ENCODE results near the gene OTUB2.
"Not testable (repeated sequence)": the region's sequence is repeated elsewhere in the genome, so short reads cannot be mapped to it uniquely, and the experiment has no call there.

Gene OTUB2

DNA sequence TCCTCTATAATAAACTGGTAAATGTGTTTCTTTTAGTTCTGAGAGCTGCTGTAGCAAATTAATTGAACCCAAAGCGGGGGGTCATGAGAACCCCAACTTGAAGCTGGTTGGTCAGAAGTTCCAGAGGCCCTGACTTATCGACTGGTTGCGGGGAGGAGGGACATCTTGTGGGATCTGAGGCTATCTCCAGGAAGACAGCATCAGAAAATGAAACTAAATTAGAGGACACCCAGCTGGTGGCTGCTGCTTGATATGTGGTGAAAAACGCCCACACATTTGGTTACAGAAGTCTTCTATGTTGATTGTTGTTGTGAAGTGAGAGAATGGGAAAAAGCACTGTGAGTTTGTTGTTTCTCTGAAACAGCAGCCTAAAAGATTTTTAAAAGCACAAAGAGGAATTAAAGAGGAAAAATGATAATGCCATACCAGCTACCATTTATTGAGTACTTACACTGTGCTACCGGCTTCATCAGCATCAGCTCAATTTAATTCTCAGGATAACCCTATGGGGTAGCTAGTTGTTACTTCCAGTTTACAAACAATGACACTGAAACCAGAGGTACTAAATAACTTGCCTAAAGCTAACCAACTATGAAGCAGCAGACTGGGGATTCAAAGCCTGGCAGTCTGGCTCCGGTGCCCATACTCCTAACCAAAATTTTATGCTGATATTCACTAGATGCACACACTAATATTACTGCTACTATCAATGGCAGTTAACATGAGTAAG is 30.6 kb downstream of the OTUB2 start:
- DNase-seq (ENCODE audit: low read depth in 3 of 3) = no peak

DNA sequence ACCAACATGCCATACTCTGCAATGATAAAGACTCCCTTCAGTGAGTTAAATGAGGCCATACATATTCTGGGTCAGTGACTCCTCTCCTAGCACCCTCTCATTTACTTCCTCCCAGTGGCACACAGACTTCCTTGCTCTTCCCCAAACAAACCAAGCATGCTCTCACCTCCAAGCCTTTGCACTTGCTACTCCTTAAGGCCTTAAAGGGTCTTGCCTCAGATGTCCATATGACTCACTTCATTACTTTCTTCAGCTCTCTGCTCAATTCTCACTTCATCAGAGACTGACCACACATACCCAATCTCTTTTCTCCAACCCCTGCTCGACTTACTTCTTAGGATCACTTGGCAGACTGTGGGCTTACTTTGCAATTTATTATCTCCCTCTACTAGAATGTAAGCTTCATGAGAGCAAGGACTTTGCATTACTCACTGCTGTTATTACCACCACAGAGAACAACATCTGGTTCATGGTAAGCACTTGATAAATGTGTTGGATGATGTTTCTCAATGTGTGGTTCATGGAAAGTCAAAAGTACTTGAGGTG is 32.1 kb downstream of the OTUB2 start:
- DNase-seq (ENCODE audit: low read depth in 3 of 3) = no peak

DNA sequence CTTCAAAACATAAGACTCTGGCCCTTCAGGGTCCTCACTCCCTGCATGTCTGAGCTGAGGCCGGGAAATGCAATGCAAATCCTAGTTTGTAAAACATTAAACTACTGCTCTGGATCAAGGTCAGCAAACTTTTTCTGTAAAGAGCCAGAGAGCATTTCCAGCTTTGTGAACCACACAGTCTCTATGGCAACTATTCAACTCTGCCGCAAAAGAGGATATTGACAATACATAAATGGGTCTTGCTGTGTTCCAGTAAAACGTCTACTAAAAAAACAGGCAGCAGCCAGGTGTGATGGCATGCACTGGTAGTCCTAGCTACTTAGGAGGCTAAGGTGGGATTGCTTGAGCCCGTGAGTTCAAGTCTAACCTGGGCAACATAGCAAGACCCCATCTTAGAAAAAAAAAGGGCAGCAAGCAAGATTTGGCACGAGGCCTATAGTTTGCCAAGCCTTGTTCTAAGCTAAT is 32.6 kb downstream of the OTUB2 start:
- DNase-seq (ENCODE audit: low read depth in 3 of 3) = no peak

DNA sequence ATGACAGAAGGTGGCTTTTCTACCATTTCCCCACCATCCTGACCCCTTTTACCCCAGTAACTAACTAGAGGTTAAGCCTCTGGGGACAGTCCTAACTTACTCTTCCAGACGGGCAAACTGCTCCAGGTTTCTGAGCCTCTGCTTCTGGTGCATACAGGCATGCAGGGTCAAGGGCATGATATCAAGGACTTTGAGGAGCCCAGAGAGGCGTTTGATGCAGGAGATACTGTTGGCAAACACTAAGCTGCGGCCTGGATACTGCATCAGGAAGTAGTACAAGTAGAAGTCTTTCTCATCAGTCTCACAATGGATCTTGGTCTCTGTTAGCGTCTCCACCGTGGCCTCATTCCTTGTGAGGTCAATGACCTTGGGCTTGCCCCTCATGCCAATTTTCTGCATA is 33.9 kb downstream of the OTUB2 start:
- DNase-seq (ENCODE audit: low read depth in 3 of 3) = no peak

DNA sequence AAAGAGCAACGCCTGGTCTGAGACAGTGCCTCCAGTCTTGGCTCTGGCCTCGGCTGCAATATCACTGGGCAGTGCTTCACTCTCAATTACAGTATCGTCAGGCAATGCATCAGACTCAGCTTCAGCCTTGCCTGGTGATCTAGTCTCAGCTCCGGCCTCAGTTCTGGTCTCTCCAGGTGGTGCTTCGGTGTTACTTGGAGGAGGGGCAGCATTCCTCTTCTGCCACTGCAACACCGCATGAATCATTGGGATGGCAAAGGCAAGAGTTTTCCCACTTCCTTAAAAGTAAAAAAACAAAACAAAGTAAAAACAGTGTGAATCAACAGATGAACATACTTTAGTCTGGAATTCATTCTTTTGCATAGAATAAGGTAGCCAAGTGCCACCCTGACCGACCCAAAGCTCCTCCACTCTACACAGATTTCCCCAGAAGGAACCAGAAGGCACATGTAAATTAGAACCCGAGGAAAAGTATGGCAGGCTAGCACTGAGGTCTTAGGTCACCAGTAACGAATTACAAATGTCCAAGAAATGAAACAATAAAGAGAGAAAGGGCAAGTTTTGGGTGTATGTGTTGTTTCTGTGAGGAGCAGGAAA is 36.3 kb downstream of the OTUB2 start:
- DNase-seq (ENCODE audit: low read depth in 3 of 3) = no peak

DNA sequence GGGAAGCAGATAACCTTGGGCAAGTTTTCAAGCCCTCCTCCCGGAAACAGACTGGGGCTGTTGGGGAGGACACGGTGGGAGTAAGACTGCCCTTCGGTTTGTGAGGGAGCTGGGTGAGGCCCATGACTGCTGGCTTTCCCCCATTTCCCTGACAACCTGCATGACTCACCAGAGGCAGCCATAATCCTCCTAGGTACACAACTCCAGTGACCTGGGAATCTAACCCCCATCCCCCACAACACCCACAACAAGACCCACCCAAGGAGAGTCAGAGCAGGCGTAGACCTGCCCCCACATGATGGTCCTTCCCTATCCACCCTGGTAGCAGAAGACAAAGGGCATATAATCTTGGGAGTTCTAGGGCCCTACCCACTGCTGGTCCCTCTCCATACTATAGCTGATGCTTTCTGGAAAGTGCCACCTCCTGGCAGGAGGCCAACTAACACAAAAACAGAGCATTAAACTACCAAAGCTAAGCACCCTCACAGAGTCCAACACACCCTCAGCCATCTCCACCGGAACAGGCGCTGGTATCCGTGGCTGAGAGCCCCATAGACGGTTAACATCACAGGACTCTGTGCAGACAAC is 40.0 kb downstream of the OTUB2 start:
- no peak for DNase-seq (ENCODE audit: low read depth in 3 of 3)

DNA sequence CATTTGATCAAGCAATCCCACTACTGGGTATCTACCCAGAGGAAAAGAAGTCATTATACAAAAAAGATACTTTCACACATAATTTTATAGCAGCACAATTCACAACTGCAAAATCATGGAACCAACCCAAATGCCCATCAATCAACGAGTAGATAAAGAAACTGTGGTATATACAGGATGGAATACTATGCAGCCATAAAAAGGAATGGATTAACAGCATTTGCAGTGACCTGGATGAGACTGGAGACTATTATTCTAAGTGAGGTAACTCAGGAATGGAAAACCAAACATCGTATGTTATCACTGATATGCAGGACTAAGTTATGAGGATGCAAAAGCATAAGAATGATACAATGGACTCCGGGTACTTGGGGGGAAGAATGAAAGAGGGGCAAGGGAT is 45.9 kb downstream of the OTUB2 start:
- DNase-seq (ENCODE audit: low read depth in 3 of 3) = not testable (repeated sequence)

DNA sequence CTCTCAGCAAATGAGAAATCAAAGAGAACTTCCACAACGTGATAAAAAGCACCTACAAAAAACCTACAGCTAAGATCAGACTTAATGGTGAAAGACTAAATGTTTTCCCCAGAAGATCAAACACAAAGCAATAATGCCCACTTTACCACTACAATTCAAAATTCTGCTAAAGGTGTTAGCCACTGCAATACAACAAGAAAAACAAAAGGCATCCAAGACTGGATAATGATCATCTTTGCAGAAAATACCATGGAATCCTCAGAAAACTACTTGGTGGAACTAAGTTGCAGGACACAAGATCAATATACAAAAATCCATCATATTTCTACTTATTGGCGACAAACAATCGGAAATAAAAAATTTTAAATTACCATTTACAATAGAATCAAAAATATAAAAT is 48.4 kb downstream of the OTUB2 start:
- DNase-seq (ENCODE audit: low read depth in 3 of 3) = no peak

DNA sequence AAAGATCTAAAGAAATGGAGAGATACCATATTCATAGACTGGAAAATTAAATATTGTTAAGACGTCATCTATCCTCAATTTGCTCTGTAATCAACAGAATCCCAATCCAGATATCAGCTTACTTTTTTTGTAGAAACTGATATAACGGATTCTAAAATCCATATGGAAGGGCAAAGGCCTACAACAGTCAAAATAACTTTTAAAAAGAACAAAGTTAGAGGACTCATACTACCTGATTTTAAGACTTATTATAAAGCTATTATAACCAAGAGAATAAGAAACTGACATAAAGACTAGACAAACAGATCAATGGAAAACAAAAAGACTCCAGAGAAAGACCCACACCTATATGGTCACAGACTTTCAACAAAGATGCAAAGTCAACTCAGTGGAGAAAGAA is 48.9 kb downstream of the OTUB2 start:
- no peak for DNase-seq (ENCODE audit: low read depth in 3 of 3)

DNA sequence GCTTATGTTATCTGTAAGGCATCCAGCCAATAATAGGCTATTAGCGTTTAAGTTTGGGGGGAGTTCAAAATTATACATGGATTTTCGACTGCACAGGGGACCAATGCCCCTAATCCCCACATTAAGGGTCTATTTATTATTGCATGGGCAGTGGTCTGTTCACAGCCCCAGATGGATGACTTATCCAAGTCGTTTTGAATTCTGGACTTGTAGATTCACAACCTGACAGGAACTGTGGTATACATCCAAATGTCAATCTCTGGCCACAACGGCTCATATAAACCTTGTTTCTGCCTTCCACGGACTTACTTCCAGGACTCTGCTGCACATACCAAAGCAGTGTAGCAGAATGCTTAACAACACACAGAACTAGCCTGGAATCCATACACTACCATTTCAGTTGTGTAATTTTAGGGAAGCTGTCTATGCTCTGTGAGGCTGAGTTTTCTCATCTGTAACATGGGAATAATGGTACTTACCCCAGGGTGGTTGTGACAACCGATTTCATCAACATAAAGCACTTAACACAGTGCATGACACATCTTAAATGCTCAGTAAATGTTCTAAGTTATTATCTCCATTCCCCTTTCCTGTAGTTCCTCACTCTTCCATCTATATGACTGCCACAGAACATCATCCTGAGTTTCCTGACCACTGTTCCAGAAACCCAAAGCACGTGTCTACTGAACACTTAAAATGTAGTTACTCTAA is 51.1 kb downstream of the OTUB2 start:
- no peak for DNase-seq (ENCODE audit: low read depth in 3 of 3)

DNA sequence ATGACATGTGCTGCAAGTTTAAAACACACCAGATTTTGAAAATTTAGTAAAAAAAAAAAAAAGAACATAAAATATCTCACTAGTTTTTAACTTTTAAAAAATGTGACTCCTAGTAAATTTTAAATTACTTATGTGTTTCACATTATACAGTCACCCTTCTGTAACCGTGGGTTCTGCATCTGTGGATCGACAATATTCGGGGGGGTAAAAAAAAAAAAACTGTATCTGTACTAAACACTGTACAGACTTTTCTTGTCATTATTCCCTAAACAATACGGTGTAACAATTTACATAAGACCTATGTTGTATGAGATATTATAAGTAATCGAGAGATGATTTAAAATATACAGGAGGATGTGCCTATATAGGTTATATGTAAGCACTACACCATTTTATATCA is 51.7 kb downstream of the OTUB2 start:
- no peak for DNase-seq (ENCODE audit: low read depth in 3 of 3)

DNA sequence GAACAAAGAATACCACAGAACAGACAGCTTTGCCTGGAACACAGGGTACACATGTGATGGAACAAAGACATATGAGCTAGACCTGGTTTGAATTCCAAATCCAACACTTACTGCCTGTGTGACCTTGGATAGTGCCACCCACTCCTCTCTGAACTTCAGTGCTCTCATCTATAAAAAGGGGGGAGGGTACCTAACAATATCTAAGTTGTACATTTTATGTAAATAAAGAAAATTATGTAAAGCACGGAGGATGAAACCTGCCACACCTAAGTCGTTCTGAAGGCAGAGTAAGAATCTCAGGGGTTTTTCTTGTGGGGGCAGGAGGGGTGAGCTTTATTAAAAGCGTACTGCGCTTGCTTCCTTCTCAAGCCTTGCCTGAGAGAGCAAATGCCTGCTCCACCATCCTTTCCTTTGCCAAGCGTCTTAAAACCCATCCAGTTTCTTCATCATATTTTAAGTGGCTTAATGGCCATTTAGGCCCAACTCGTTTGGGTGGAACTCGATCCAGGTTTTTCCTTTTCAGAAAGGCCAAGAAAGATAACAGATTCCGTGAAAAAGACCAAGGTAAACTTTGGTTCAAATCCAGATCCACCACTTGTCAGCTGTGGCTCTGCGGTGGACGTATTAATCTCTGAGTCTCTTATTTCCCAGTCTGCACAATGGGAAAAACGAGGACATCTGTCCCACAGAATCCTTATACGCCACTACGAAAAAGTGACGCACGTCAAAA is 53.9 kb downstream of the OTUB2 start:
- peak in 1 of 3 experiments; percentile 15 for DNase-seq (ENCODE audit: low read depth in 3 of 3)

DNA sequence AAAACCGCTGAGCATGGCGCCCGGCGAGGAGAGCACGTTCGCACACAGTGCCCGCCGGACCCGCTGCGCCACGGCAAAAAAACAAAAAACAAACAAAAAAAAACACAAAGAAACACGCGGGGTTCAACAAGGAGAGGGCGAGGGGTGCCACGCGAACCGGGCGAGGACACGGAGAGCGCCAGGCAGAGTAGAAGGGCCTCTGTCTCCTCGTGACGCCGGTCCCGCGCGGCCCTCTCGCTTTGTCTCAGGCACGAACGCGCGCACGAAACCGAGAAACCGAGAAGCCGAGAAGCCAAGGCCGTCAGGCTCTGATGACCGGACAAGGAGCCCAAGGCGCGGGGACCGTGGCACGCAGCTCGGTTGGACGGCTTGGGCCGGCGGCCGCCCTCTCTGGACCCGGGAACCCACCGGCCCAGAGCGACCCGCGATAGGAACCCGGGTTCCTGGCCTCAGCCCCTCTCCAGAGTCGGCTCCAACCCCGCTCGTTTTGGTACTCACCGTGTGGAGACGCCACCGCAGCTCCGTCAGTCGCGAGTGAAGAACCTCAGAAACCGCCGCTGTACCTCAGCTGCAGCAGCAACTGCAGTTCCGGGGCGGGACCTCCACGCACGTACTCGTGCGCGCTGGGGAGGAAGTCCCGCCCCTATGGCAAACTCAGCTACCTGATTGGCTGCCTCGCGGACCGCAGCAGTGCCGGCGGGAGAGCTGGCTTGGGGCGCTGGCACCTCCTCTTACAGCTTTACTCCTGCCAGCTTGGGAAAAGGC is 54.7 kb downstream of the OTUB2 start, which contains the start of the genes DDX24 and IFI27L1:
Gene DDX24, minus strand, starts transcription at position 582 of the 765 bp plus-strand sequence. CDS start 1,460 bp downstream, outside the sequence.
Gene IFI27L1, plus strand, starts transcription at position 690 of the 765 bp plus-strand sequence. CDS start 15,628 bp downstream, outside the sequence.
- DNase-seq (ENCODE audit: low read depth in 3 of 3) = peak; percentile 91 to 93 (median 92)

DNA sequence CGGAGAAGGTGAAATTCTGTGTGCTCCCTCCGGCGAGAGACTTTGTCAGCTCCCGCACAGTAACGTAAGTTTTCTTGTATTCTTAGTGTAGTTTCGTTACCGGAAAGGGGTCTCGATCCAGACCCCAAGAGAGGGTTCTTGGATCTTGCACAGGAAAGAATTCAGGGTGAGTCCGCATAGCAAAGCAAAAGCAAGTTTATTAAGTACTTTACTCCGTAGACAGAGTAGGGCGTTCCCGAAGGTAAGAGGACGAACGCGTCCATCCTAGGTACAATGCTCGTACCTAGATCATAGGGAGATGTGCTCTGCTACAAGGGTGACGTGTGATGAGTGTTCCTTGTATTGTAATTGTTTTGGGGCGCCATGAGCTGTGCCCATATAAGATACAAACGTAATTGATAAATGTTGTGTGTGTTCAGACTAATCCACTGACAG is 55.3 kb downstream of the OTUB2 start:
- DNase-seq (ENCODE audit: low read depth in 3 of 3) = no peak

DNA sequence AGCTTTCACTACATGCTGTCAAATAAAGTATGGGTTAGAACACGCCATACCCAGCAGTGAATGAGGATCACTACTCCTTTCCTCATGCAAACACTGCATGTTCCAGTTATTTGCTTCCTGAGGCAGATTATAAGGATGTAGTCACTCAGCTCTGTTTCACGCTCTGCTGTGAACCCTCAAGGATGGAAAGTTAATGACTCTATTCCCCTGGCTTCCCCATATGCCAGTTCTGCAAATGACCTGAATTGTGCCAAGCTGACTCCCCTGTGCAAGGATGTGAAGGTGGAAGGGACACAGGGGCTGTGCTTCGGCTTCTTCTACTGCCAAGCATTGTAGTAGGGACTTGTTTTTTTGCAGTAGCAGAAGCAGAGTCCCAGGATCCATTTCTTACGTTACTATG is 61.8 kb downstream of the OTUB2 start:
- DNase-seq (ENCODE audit: low read depth in 3 of 3) = no peak

DNA sequence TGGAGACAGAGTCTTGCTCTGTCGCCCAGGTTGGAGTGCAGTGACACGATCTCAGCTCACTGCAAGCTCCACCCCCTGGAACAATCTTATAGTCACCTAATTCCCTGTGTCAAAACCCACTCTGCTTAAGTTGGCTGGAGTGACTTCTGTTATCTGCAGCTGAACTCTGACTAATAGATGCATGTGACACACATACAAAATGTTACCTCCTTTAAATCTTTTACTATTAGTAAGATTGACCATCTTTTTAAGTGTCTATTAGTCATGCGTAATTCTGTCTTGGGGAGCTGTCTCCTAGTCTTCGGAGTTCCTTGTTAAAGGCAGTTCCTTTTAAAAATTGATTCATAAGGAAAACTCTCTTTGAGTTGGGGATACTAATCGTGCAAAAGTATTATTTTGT is 62.4 kb downstream of the OTUB2 start:
- no peak for DNase-seq (ENCODE audit: low read depth in 3 of 3)

DNA sequence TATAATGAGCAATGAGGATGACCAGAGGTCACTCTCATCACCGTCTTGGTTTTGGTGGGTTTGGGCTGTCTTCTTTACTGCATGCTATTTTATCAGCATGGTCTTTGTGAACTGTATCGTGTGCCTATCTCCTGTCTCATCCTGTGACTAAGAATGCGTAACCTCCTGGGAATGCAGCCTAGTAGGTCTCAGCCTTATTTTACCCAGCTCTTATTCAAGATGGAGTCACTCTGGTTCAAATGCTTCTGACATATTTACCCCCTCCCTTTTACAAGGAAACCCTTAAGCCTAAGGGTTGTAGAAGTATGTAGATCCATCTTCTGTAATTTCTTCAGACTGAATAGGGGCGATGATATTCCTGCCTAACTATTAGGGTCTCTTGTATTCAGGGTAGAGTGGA is 63.3 kb downstream of the OTUB2 start:
- no peak for DNase-seq (ENCODE audit: low read depth in 3 of 3)

DNA sequence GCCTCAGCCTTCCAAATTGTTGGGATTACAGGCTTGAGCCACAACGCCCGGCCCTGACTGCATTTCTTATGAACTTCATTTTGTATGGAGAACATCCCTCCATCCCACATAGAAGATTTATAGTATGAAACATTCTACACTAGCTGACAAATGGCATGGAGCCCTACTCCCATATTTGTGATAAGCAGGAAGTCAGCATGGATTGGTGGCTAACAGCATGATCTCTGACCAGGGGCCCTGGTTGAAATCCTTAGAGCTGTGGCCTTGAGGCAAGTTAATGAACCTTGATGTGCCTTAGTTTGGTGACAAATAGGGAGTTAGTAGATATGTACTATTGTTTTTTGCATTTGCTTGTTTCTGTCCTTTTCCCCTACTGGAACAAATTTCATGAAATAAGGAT is 67.3 kb downstream of the OTUB2 start:
- DNase-seq (ENCODE audit: low read depth in 3 of 3) = no peak

DNA sequence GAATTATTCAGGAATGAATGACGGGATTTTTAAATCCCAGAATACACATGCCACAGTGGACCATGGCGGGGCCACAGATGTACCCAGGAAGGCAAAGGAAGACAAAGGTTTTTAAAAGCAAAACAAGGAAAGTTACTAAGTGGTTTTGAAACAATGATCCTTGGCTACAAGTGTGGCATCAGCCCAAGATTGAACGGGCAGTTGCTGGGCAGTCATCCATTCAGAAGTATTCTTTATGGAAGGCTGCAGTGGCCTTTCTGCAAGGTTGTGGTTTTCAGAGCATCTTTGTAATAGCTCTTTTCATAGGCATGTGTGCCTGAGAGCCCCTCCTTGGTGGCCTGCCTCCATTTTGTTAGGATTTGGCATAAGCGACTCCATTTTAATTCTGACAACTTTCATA is 71.0 kb downstream of the OTUB2 start:
- DNase-seq (ENCODE audit: low read depth in 3 of 3) = no peak
